Measurements from ENCODE around the gene MAD1L1.

DNA sequence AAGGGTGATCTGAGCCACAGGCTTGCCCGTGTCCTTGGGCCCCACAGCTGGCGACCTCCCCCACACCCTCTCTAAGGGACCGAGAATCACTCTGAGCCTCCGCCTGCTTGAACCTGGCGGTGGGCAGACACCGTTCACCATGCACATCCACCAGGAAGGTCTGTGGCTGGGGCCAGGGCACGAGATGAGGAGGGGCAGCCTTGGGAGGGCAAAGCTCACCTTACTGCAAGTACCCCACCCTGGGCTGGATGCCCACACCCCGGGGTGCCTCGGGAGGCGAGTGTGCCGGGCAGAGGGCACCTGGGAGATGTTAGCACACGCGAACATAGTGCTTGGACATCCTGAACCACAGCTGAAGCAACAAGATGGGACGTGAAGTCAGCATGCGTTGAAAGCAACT lies 350.8 kb downstream of the MAD1L1 start:
- TF ChIP-seq POLR2A (IDR thresholded peaks at IDR 0.05; ENCODE audit: low read depth, low read length) (no peak), TAF1 (IDR thresholded peaks at IDR 0.05; ENCODE audit: borderline replicate concordance, low read depth, low read length) (no peak), POLR2AphosphoS5 (IDR thresholded peaks at IDR 0.05; ENCODE audit: low read depth, low read length) (no peak)
